Endometrial microvascular endothelial cells (primary cell): Measurements from ENCODE around the gene CYP39A1. TPM values are rescaled to one million over a fixed set of nuclear protein-coding genes. Genes with fewer than 3 reads are reported as not detected.

Experiments used
- total RNA-seq: library from RNA; depleted of rRNA; stranded (reverse); fragments of >200 nt; gene quantifications from one replicate; pipeline ENCODE4 v1.2.3, GENCODE V29; 2015; ENCODE audit errors: inconsistent ontology term

The CYP39A1 gene
- total RNA-seq, 1 donor from 2014 or later = 0.09 TPM

Other genes with a start within 250 kb of the CYP39A1 start
- 1.4 TPM for gene RCAN2, start 161.4 kb downstream of the CYP39A1 start, total RNA-seq
- 0.46 TPM for gene SLC25A27, start 157 bp upstream of the CYP39A1 start, total RNA-seq
- not detected for gene TDRD6, start 35.1 kb upstream of the CYP39A1 start, total RNA-seq
- gene PLA2G7, start 82.6 kb upstream of the CYP39A1 start, total RNA-seq = not detected
- gene ANKRD66, start 94.1 kb upstream of the CYP39A1 start, total RNA-seq = not detected
- gene MEP1A, start 140.6 kb upstream of the CYP39A1 start, total RNA-seq = not detected